Tibial nerve (tissue), 3 donors: ENCODE results near the gene GPATCH3.

Experiments
- CTCF ChIP-seq, 5 experiments: fragments of 200-600 bp in 3 of 5; fragments of 450-650 bp in 2 of 5; sonication (generic) in 3 of 5; IDR thresholded peaks; one replicate each; pipeline ENCODE4 v1.5.1; 2016 to 2019; ENCODE audit warnings: antibody characterized with exemption in 5 of 5, mild to moderate bottlenecking in 3 of 5, moderate library complexity in 2 of 5
- POLR2A ChIP-seq, 2 donors: fragments of 450-650 bp; IDR thresholded peaks; one replicate each; pipeline ENCODE4 v1.6.1; 2017; ENCODE audit warnings: antibody characterized with exemption in 2 of 2, mild to moderate bottlenecking in 2 of 2, moderate library complexity in 2 of 2

DNA sequence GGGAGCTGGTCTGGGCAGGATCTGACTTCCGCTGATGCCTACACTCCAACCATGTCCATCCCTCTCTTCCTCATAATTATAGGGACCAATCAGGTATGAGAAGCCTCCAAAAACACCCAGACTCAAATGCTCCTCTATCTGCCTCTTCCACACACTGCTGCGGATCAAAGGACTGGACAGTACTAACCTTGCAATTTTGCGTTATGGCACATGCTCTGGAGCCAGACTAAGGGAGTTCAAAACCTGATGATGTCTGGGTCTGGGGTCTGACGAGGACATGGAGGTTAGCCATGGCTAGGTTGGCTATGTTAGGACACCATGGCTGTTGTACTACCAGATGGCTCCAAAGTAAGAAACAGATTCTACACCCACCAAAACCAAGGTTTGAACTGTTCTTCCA, 20.5 kb downstream of the GPATCH3 start:
- TF ChIP-seq CTCF (IDR thresholded peaks at IDR 0.05) (no peak), POLR2A (IDR thresholded peaks at IDR 0.05) (no peak)
